Stimulated activated CD4-positive, alpha-beta T cell treated with anti-CD3 and anti-CD28 coated beads, Interleukin-12 subunit alpha, Interleukin-12 subunit beta, amount 100 ng/mL, for 48 hours (primary cell): Measurements from ENCODE around the gene NRM.
"Not testable (repeated sequence)": the region's sequence is repeated elsewhere in the genome, so short reads cannot be mapped to it uniquely, and the experiment has no call there.

ENCODE experiments used
- DNase-seq, 3 donors: peaks; one replicate each; pipeline ENCODE4 v3.0.0-alpha.2; 2020; ENCODE audit warnings: low read depth in 2 of 3, low spot score in 1 of 3

Gene NRM, protein sequence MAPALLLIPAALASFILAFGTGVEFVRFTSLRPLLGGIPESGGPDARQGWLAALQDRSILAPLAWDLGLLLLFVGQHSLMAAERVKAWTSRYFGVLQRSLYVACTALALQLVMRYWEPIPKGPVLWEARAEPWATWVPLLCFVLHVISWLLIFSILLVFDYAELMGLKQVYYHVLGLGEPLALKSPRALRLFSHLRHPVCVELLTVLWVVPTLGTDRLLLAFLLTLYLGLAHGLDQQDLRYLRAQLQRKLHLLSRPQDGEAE

GRCh38 chr6:30690403-30691207 lies at the start of gene NRM:
Gene NRM (minus strand): TSS chr6:30690984. CDS start chr6:30690974, 10 bp downstream.
- DNase-seq, result peak in 2 of 3 donors; percentile 65 to 79

DNA sequence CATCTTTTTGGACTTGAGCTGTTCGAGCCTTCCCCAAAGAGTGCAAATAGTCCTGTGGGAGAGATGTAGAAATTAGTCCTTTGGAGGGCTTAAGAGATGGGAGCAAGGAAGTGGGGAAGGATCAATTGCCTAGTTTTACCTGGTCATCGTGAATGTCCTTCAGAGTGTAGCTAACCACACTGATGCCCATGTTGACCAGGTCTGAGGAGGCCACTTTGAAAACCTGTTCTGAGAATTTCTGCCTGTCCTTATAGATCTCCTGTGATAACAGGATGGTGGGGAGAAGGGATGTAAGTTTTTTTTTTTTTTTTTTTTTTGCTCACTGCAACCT lies 49.7 kb upstream of the NRM start:
- DNase-seq, result no peak

DNA sequence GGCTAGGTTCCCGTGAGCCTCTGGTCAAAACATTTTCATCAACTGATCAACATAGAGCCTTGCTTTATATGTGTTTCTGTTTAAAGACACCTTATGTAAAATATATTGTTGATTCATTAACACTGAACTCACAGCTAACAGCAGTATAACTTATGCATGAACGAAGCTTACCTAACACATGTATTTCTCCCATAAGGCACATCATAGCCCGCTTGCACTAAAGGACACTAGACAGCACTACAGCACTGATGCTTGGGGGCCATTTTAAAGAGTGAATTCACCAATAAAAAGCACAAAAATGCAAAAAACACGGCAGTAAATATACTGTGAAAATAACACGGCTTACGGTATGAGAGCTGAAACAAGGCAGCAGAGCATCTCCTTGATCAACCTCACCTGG lies 47.7 kb upstream of the NRM start:
- DNase-seq, result no peak

DNA sequence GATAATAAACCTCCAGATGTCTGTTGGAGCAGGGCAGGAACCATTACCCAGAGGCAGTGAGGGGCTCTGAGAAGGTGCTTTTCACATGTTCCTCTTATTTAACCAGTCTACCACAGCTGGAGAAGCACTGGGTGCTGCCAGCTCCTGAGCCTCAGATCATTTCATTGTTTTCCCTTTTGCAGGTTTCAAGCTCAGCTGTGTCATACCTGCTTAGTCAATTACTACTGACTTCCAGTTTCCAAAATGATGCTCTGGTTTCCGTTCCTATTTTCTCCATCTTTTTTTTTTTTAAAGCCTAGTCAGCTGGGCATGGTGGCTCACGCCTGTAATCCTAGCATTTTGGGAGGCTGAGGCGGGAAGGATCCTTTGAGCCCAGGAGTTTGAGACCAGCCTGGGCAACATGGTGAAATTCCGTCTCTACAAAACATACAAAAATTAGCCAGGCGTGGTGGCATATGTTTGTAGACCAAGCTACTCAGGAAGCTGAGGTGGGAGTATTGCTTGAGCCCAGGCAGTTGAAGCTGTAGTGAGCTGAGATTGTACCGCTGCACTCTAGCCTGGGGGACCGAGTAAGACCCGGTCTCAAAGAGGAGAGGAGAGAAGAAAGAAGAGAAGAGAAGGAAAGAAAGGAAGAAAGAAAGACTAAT lies 45.0 kb upstream of the NRM start:
- DNase-seq, result no peak

DNA sequence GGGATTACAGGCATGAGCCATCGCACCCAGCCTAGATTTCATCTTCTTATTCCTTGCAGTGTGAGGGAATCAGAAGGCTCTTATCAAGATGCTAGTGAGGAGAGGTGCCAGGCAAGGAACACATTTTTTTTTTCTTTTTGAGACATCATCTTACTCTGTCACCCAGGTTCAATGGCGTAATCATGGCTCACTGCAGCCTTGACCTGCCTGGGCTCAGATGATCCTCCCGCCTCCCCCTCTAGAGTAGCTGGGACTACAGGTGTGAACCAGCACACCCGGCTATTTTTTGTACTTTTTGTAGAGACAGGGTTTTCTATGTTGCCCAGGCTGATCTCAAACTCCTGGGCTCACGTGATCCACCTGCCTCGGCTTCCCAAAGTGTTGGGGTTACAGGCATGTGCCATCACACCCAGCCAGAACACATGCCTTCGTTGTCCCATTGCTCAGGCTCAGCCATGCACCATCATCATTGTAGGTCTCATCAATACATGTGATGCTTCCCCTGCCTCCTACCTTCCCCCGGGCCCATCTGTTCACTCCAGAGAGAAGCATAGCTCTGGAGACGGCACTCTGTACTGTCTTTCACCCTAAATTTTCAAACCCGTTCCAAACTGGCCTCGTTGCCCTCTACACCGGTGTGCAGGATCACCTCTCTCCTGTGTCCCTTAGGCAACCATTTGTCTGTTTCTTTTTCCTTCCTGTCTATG lies 41.6 kb upstream of the NRM start:
- DNase-seq, result no peak

- DNase-seq, result peak; percentile 81 to 86 (median 85)
These were observed 40.0 kb upstream of the NRM start for GRCh38 chr6:30730601-30731435.

- no peak for DNase-seq
These were observed 37.3 kb upstream of the NRM start for GRCh38 chr6:30727920-30728553.

GRCh38 chr6:30726506-30727413 lies 36.0 kb upstream of the NRM start:
- DNase-seq, result no peak

- DNase-seq, result no peak
These were observed 35.1 kb upstream of the NRM start for GRCh38 chr6:30725713-30726505.

GRCh38 chr6:30724906-30725667 lies 34.3 kb upstream of the NRM start:
- no peak for DNase-seq

DNA sequence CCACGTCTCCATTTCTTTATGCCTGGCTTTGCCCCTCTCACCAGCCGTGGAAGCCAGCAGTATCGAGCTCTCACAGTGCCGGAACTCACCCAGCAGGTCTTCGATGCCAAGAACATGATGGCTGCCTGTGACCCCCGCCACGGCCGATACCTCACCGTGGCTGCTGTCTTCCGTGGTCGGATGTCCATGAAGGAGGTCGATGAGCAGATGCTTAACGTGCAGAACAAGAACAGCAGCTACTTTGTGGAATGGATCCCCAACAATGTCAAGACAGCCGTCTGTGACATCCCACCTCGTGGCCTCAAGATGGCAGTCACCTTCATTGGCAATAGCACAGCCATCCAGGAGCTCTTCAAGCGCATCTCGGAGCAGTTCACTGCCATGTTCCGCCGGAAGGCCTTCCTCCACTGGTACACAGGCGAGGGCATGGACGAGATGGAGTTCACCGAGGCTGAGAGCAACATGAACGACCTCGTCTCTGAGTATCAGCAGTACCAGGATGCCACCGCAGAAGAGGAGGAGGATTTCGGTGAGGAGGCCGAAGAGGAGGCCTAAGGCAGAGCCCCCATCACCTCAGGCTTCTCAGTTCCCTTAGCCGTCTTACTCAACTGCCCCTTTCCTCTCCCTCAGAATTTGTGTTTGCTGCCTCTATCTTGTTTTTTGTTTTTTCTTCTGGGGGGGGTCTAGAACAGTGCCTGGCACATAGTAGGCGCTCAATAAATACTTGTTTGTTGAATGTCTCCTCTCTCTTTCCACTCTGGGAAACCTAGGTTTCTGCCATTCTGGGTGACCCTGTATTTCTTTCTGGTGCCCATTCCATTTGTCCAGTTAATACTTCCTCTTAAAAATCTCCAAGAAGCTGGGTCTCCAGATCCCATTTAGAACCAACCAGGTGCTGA lies 33.3 kb upstream of the NRM start:
- DNase-seq, result not testable (repeated sequence)

DNA sequence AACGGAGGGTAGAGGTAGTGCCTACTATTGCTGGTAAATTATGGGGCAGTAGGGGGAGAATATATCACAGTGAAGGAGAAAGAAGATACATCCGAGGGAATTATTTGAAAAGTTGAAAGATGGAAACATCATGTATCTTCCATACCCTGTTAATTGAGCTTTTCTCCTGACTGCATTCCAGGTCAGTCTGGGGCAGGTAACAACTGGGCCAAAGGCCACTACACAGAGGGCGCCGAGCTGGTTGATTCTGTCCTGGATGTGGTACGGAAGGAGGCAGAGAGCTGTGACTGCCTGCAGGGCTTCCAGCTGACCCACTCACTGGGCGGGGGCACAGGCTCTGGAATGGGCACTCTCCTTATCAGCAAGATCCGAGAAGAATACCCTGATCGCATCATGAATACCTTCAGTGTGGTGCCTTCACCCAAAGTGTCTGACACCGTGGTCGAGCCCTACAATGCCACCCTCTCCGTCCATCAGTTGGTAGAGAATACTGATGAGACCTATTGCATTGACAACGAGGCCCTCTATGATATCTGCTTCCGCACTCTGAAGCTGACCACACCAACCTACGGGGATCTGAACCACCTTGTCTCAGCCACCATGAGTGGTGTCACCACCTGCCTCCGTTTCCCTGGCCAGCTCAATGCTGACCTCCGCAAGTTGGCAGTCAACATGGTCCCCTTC lies 32.5 kb upstream of the NRM start:
- not testable (repeated sequence) for DNase-seq

GRCh38 chr6:30722280-30723112 lies 31.7 kb upstream of the NRM start:
- DNase-seq, result peak; percentile 74 to 87 (median 79)

- DNase-seq, result not testable (repeated sequence)
These were observed 31.2 kb upstream of the NRM start for GRCh38 chr6:30722025-30722279.
